HG03442 (cell line): ENCODE data around the gene CHERP.
"Not testable (repeated sequence)": the region's sequence is repeated elsewhere in the genome, so short reads cannot be mapped to it uniquely, and the experiment has no call there.

Source experiments
- ATAC-seq: cut with Tn5 transposase; IDR thresholded peaks from one replicate; pipeline ENCODE4 v1.9.1; 2021; ENCODE audit warnings: mild to moderate bottlenecking, moderate library complexity; ENCODE audit not compliant: unreplicated experiment

CHERP gene

DNA sequence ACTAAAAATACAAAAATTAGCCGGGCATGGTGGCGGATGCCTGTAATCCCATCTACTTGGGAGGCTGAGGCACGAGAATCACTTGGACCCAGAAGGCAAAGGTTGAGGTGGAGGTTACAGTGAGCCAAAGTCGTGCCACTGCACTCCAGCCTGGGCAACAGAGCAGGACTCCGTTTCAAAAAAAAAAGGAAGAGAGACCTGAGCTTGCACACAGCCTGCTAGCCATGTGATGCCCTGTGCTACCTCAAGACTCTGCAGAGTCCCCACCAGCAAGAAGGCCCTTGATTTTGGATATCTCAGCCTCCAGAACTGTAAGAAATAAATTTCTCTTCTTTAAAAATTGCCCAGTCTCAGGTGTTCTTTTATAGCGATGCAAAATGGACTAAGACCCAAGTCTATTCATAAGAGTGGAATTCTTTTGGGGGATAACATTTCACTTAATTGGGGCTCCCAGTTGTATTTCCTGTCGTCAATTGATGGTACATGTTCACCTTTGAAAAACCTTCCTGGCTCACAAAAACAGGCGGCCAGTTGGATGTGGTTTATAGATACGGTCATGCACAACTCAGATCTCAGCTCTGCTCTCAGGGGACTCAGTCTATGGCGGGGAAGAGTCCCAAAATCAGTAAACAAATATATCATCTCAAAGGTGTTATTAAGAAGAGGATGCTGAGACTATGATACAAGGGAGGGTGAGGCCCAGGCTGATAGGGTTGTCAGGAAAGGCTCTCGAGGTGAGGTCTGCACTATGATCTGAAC lies 2.4 kb upstream of the CHERP start:
- ATAC-seq, result no peak

DNA sequence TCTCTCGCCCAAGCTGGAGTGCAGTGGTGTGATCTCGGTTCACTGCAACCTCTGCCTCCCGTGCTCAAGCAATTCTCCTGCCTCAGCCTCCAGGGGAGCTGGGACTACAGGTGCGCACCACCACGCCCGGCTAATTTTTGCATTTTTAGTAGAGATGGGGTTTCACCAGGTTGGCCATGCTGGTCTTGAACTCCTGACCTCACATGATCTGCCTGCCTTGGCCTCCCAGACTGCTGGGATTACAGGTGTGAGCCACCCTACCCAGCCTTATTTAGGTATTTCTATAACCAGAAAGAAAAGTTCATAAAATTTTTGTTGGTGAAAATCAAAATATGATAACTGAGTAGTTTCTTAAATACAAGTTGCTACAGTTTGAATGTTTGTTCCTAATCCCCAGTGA lies 1.5 kb upstream of the CHERP start:
- not testable (repeated sequence) for ATAC-seq

DNA sequence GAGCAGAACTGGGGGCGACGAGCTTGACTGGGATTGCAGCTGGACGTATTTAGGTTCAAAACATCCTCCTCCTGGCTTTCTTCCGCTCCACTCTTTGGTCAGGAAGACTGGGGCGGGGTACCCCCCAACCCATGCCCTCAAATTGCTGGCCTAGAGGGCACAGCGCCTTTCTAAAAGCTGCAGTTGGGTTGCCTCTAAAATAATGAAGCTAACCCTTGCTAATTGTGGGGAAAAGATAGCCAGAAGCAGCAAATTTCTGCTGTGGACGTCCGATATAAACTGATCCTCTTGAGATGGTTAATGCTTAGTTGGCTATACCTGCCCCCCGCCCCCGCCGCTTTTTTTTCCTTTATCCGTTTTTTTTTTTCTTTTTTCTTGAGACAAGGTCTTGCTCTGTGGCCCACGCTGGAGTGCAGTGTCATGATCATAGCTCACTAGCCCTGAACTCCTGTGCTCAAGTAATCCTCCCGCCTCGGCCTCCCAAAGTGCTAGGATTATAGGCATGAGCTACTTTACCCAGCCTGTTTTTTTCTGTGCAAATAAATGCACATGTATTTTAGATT lies 754 bp upstream of the CHERP start:
- no peak for ATAC-seq

DNA sequence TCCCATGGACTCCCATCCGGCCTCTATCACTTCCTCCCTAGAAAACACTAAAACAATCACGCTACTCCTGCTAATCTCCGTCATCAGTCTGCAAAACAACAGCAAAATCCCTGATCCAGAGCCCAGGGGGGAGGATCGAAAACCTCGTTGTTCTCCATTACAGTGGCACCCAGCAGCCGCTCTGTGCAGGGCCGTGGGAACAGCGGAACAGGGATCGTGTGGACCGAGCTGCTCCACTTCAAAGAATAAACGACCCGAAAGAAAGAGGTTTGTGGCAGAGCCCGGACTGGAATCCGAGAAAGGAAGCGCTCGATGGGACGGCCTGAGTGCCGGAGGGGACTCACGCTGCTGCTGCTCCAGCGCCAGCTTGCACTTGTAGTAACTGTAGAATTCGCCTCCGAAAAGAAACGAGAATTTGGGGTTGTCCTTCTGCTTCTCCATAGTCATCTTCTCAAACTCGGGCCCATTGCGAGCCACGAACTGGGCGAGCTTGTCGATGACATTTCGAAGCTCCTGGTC lies 652 bp downstream of the CHERP start:
- peak; percentile 5 for ATAC-seq

DNA sequence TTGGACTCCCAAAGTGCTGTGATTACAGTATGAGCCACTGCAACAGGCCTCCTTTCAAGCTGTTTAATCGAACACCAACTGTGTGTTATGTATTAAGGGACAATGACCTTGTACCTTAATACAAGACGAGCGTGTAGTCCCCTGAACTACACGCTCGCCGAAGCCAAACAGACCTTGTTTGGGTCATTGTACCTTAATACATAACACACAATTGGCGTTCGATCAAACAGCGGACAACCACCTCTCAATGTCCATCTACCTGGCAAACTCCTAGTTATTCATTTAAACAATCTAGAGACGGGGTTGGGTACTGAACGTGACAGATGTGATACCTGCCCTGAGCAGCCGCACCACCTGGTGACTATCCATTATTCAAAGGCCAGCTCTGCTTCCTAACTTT lies 1.3 kb downstream of the CHERP start:
- ATAC-seq, result no peak

DNA sequence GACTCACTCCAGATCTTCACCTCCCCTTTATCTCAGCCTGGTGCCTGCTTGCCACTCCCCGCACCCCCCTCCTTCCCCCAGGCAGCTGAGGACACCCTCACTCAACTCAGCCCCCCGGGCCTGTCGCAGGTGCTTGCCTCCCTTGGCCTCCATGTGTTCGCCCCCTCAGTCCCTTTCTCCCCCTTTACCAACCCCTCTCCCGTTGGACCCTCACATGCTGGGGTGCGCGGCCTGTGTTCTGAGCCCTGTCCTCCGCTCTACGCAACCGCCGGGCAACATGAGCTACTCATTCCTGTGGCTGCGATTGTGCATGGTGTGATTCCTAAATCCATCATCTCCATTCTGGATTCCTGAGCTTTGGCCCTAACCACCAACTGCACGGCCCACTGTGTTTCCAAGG lies 5.1 kb downstream of the CHERP start:
- no peak for ATAC-seq

DNA sequence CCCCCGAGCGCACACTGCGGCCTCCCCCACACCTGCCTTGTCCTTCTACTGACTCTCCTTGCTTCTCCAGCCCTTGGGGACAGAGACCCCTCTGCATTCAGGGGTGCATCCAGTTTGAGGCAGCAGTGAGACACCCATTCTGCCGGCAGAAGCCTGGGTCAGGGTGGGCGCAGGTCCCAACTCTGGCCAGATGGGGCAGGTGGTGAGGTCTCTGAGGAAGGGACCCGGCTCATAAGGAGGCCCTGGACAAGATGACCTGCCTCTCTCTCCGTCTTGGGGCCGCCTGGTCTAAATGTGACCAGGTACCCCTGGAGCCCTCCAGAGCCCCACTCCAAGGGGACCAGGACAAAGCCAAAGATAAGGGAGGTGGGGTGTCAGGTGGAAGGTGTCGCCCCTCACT lies 6.1 kb downstream of the CHERP start:
- no peak for ATAC-seq

DNA sequence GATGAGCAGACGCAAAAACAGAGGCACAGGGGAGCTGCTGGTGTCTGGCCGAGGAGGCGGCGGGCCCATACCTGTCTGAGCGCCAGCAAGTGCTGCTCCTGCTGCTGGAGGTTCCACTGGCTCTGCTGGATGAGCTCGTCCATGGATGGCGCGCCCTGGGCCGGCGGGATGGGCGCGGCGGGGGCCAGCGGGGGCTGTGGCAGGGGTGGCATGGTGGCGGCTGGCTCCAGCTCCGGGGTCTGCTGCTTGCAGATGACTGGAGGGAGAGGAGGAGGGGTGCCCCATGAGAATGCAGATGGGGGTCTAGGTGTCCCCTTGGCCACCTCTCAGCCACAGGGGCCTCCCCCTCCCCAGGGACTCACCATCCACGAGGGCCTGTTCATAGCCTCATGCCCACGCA lies 6.9 kb downstream of the CHERP start:
- ATAC-seq, result no peak

DNA sequence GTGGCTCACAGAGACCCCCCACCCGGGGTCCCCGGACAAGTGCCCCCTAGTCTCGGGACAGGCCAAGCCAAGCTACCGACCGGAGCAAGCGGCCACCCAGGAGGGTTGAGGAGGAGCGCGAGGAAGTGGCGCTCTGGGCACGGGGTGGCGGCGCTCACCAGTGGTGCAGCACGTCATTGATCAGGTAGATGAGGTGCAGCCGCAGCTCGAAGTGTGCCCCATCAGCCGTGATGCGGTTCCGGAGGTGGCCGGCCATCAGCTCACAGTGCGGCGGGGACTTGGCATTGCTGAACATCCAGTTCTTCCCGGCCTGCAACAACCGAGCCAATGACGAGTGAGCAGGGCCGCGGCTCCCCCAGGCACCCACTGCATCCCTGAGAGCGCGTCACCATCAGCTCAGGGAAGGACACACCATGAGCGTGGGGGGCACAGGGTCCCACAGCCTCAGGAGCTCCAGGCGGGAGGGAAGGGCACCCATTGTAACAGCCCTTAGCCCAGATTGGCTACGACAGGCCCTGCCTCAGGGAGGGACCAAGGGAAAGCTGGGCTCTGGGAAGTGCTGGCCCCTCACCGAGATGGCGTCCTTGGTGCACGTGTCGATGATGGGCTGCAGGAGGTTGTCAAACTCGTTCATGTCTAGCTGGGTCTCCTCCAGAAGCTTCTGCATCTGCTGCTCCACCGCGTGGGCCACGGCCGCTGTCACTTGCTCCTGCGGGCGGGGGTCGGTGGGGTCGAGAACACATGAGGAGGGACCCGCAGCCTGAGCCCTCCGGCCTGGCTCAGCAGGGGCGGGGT lies 9.6 kb downstream of the CHERP start:
- ATAC-seq, result no peak

DNA sequence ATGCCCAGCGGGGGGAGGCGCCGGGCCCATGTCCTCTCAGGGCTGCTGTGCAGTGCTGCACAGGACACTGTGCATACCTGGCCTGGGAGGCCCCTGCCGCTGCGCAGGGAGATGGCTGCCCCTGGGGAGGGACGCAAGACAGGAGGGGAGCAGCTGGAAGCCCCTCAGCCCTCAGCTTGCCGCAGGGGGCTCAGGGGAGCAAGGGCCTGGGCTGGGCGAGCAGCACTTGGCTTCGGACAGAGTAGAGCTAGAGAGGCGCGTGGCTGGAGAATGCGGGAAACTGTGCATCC lies 10.9 kb downstream of the CHERP start:
- no peak for ATAC-seq

DNA sequence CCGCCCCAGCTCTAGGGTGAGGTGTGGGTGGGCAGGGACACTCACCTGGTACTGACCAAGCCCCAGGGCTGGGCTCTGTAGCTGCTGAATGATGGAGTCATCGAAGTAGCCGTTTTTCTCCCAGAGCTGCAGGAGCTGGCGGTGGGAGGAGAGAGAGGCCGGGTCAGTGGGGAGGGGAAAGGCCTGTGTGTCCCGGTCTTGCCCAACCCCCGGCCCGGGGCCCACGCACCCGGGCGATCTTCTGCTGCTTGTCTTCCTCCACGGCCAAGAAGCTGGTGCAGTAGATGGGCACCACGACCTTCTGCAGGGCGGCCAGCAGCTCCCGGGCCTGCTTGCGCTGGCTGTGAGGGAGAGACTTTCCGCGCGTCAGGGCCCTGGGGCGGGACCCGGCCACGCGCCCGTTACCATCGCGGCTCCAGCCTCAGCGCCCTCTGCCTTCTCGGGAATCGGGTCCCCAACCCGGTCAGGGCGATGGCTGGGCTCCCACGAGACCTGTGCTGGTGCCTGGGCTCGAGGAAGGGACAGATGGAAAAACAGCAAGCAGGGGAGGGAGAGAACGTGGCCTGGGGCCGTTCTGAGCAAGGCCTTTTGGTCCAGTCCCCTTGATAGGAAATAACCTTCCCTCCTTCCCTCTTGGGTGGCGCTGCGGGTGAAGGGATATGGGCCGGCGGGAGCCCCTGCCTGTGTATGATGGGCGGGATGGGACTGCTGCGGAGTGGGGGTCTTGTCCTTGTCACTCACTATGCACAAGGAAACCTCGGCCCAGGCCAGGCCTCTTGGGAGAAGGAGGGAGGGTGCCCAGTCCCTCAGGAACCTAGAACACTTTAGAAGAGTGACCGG lies 11.5 kb downstream of the CHERP start:
- no peak for ATAC-seq

DNA sequence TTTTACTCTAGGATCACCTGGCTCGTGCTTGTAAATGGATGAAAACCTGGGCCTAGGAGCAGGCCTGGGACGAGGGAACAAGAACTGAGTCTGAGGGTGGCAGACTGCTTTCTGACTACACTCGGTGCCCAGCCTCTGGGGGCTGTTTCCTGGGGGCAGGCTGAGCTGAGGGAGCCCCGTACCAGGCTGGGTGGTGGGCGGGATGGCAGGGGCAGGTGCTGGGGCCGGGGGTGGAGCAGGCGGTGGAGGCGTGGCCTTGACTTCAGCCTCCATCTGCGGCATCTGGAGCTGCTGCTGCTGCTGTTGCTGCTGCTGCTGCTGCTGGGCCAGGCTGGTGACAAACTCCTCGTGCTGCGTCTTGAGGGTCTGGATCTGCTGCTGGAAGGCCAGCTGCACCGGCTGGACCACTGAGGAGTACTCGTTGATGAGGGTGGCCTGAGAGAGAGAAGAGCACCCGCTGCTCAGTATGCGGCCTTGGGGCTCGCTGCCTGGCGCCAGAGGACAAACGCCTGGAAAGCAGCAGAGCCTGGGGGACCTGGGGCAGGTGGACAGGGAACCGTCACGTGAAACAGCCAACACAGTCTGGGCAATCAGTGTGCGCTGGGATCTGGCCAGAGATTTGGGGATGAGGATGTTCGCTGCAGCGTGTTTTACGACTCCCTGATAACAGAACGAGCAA lies 12.6 kb downstream of the CHERP start:
- ATAC-seq, result no peak

DNA sequence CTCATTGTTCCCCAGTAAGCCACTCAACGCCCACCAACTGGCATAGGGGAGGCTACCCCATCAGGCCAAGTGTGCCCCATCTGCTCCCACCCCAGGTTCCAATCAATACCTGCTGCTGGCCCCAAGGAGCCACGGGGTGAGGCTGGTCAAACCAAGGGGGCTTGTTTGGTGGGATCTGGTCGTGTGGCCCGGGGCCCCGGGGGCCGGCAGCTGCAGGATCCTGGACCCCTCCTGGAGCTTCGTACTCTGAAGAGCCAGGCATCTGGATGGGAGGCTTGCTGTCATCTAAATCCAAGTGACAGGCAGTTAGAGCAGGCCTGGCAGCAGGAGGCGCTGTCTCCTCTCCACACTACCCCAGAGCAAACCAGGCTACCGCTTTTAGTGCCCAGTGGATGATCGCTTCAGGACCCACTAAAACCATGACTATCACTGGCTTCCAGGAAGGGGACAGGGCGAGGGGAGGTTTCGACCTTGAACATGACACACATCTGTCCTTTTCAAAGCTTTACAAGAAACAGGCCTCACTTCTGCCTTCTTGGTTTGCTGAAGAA lies 14.2 kb downstream of the CHERP start:
- no peak for ATAC-seq

DNA sequence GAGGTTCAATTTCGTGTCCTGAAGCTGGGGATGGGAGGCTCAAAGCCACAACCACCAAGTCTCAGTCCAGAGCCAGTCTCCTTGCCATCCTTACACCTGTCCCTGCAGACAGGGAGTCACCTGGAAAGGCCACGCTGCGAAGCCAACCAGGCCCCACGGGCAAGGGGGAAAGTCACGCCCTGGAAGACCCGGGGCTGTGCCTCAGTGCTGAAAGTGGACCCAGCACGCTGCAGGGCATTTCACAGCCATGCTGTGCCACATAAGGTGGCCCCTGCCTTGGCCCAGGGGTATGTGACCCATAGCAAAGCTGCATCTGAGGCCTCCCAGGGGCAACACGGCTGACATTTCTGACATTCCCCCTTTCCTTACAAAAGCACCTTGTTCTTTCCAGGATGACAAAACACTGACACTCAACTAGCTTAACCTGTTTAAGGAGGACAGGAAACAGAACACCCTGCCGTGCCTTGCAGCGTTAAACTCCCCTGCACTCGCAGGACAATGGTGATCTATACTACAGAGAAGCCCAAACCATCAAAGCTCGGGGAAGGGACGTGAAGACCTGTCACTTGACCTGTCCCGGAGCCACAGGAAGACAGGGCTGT lies 14.8 kb downstream of the CHERP start:
- no peak for ATAC-seq

DNA sequence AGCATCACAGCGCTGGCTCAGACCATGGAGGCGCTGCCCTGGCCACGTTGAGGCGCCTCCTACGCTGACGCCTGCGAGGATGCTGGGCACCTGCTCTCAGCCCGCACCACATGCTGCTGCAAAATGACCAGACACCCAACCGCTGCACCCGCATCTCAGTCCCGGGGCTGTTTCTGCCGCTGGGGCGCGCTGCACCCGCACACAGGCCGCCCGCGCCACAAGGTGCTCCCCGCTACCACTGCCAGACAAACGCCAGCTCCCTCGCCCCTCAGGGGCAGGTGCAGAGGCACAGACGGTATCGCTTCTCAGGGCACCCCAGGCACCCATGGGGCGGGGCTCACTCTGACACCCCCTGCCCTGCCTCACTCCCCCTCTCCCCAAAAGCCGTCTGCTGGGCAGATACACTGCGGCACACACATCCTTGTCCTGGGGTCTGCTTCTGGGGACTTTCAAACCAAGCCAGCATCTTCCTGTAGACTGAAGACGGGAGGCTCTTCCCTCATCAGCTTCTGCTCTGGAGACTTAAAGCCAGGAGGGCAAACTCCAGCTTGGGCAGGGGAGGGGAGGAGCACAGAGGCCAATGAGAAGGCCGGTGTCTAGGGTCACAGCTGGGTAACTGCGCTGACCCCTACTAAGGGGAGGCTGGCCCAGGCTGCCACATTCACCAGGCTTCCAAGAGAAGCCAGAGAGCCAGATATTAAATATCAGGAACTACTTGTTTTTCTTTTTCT lies 16.3 kb downstream of the CHERP start:
- ATAC-seq, result no peak

DNA sequence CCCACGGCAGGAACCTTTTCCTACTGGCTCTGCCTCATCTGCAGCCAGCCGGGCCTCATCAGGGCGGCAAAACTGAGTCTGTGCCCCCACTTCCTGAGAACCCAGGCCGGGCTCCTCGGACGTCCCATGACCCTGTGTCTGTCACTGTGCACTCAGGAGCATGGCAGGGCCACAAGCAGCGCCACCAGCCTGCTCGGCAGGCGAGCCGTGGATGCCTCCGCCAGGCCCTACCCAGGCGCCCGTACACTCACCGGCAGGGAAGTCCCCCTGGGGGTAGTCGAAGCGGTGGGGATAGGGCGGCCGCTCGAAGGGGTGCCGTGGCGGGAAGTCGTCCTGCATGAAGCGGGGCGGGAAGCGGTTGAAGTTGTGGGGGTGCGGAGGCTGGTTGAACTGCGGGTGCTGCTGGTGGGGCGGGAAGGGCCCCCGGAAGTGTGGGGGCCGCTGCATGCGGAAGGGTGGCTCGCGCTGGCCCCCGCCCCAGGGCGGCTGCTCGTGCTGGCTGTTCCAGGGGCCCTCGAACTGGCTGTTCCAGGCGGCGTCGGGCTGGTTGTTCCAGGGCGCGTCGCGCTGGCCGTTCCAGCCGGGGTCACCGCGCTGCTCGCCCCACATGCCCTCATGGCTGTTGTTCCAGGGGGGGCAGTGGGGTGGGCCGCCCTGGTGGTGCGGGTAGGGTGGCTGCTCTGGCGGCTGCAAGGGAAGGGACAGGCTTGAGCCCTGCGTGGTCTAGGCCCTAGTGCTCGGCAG lies 17.1 kb downstream of the CHERP start:
- ATAC-seq, result no peak

DNA sequence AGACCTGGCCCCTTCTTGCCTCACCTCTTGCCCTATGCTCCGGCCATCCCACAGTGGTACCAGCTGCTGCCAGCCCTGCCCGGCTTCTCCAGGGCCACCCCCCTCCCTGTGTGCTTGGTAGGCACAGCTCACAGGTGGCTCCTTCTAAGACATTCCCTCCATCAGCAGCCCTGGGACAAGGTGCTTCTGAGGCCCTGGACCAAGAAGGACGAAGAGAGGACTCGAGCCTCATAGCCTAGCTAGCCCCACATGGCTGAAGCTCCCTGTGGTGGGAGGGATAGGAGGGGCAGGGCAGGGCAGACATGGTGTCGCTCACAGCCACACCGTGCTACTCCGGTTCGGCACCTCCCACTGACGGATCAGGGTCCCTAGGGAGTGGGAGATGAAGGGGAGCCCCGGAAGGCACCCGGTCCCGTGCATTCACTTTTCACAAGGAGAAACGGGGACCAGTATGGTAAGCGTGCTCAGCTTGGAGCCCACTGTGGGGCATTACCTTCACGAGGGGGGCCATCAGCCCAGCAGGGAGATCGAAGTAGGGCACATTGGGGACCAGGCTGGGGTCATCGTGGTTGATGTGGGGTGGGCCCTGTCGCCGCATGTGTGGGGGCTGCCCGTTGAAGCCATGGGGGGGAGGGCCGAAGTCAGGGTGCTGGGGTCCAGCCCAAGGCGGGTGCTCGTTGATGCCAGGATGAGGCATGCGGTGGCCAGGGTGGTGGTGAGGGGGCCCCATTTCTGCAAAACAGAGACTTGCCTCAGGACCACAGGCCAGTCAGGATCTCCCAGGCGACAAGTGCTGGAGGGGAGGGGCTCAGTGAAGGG lies 19.5 kb downstream of the CHERP start:
- no peak for ATAC-seq
